ENCODE data around the gene ABCB1.
"Not testable (repeated sequence)": the region's sequence is repeated elsewhere in the genome, so short reads cannot be mapped to it uniquely, and the experiment has no call there.

The ABCB1 gene

DNA sequence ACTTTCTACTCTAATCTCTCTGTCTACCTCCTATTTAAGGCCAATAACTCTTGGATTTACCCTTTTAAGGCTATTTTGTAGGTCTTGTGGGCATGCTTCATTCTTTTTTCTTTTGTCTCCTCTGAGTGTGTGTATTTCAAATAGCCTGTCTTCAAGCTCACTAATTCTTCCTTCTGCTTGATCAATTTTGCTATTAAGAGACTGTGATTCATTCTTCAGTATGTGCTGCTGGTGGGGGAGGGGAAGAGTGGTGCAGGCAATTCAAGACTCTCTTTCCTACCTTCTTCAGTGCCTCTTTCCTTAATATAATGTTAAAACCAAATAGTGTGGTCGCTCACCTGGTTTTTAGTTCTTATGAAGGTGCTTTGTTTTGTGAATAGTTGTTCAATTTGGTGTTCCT lies 20.0 kb downstream of the ABCB1 start:
- Histone ChIP-seq H3K27ac (ENCODE audit: insufficient read depth, low read depth, low read length, poor library complexity, severe bottlenecking) (no peak overlapping the region), H3K27me3 (ENCODE audit: control insufficient read depth, insufficient read depth, low read length, poor library complexity, severe bottlenecking) (no peaks in the 10 kb centered on the region), H3K36me3 (ENCODE audit: control insufficient read depth, insufficient read depth, low read length) (no peaks in the 10 kb centered on the region), H3K4me3 (ENCODE audit: insufficient read depth, low read depth, low read length) (no peak overlapping the region), H3K4me1 (ENCODE audit: control insufficient read depth, insufficient read depth, low read length) (no peaks in the 10 kb centered on the region), H3K9me3 (ENCODE audit: control insufficient read depth, low read length) (no peaks in the 10 kb centered on the region)
- WGBS, 2 experiments, result 80% methylated on average over 1 of the region's 1 CpG; no CpG with 5 or more reads in 1 of the 2 experiments

DNA sequence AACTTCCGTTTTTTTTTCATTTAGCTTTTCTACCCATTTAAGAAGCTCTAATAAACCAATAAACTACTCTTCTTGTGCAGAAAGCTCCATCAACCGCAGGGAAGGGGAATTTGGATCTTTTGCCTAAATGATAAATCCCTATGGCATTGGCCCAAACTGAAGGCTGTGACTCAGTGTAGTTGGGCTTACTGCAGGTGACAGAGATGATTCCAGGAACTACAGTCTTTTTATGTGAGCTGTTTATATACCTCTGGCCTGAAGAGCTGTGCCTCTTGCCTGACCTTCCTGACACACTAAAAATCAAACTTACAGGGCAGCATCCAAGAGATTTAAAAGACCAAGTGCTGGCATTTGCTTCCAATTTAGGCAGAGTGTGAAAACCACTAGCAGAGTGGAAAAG lies 25.2 kb downstream of the ABCB1 start:
- no peaks in the 10 kb centered on the region for H3K9me3 ChIP-seq (ENCODE audit: control insufficient read depth, low read length)
- H3K4me3 ChIP-seq (ENCODE audit: insufficient read depth, low read depth, low read length), result no peak overlapping the region
- no peaks in the 10 kb centered on the region for H3K36me3 ChIP-seq (ENCODE audit: control insufficient read depth, insufficient read depth, low read length)
- H3K27me3 ChIP-seq (ENCODE audit: control insufficient read depth, insufficient read depth, low read length, poor library complexity, severe bottlenecking), result no peaks in the 10 kb centered on the region
- no peak overlapping the region for H3K27ac ChIP-seq (ENCODE audit: insufficient read depth, low read depth, low read length, poor library complexity, severe bottlenecking)
- 89 to 95% methylated on average over 2 of the region's 2 CpGs for WGBS, 2 experiments
- no peaks in the 10 kb centered on the region for H3K4me1 ChIP-seq (ENCODE audit: control insufficient read depth, insufficient read depth, low read length)

DNA sequence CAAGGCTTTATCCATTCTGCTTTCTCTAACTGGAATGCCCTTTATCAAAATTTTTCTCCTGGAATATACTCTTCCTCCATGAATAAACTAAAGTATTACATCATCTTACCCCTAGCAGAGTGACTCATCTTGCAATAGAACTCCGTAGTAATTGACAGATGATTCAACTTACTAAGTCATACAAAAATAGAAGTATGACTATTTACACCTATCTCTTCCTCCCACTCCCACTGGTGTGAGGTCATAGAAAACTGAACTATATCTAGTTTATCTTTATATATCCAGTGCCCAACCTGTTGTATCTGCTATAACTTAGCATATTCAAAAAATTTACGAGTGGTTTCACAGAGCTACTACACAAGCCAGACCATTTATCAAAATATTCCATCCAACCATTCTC lies 26.1 kb downstream of the ABCB1 start:
- no peaks in the 10 kb centered on the region for H3K27me3 ChIP-seq (ENCODE audit: control insufficient read depth, insufficient read depth, low read length, poor library complexity, severe bottlenecking)
- no peaks in the 10 kb centered on the region for H3K4me1 ChIP-seq (ENCODE audit: control insufficient read depth, insufficient read depth, low read length)
- no peaks in the 10 kb centered on the region for H3K36me3 ChIP-seq (ENCODE audit: control insufficient read depth, insufficient read depth, low read length)
- 78 to 83% methylated on average over 2 of the region's 2 CpGs for WGBS, 2 experiments
- no peak overlapping the region for H3K4me3 ChIP-seq (ENCODE audit: insufficient read depth, low read depth, low read length)
- H3K27ac ChIP-seq (ENCODE audit: insufficient read depth, low read depth, low read length, poor library complexity, severe bottlenecking), result no peak overlapping the region
- no peaks in the 10 kb centered on the region for H3K9me3 ChIP-seq (ENCODE audit: control insufficient read depth, low read length)

- 100% methylated on average over 1 of the region's 1 CpG; no CpG with 5 or more reads in 1 of the 2 experiments for WGBS, 2 experiments
- not testable (repeated sequence) for H3K36me3 ChIP-seq (ENCODE audit: control insufficient read depth, insufficient read depth, low read length)
These were observed 28.2 kb downstream of the ABCB1 start for GRCh38 chr7:87572513-87572912.

GRCh38 chr7:87570178-87570577 lies 30.5 kb downstream of the ABCB1 start:
- Histone ChIP-seq H3K27ac (ENCODE audit: insufficient read depth, low read depth, low read length, poor library complexity, severe bottlenecking) (no peak overlapping the region), H3K9me3 (ENCODE audit: control insufficient read depth, low read length) (no peaks in the 10 kb centered on the region), H3K4me1 (ENCODE audit: control insufficient read depth, insufficient read depth, low read length) (no peaks in the 10 kb centered on the region), H3K4me3 (ENCODE audit: insufficient read depth, low read depth, low read length) (no peak overlapping the region), H3K27me3 (ENCODE audit: control insufficient read depth, insufficient read depth, low read length, poor library complexity, severe bottlenecking) (no peaks in the 10 kb centered on the region), H3K36me3 (ENCODE audit: control insufficient read depth, insufficient read depth, low read length) (no peaks in the 10 kb centered on the region)
- WGBS, 2 experiments, result 83 to 100% methylated on average over 1 of the region's 1 CpG

More at GRCh38 chr7:87572513-87572912, 28.2 kb downstream of the ABCB1 start:
- H3K9me3 ChIP-seq (ENCODE audit: control insufficient read depth, low read length); H3K4me1 ChIP-seq (ENCODE audit: control insufficient read depth, insufficient read depth, low read length); H3K27ac ChIP-seq (ENCODE audit: insufficient read depth, low read depth, low read length, poor library complexity, severe bottlenecking); H3K4me3 ChIP-seq (ENCODE audit: insufficient read depth, low read depth, low read length); H3K27me3 ChIP-seq (ENCODE audit: control insufficient read depth, insufficient read depth, low read length, poor library complexity, severe bottlenecking): not testable (repeated sequence)

- WGBS, 2 experiments, result 80 to 100% methylated on average over 1 of the region's 1 CpG
- Histone ChIP-seq H3K27me3 (ENCODE audit: control insufficient read depth, insufficient read depth, low read length, poor library complexity, severe bottlenecking) (no peaks in the 10 kb centered on the region), H3K27ac (ENCODE audit: insufficient read depth, low read depth, low read length, poor library complexity, severe bottlenecking) (no peak overlapping the region), H3K4me1 (ENCODE audit: control insufficient read depth, insufficient read depth, low read length) (no peaks in the 10 kb centered on the region), H3K4me3 (ENCODE audit: insufficient read depth, low read depth, low read length) (no peak overlapping the region), H3K9me3 (ENCODE audit: control insufficient read depth, low read length) (no peaks in the 10 kb centered on the region), H3K36me3 (ENCODE audit: control insufficient read depth, insufficient read depth, low read length) (no peaks in the 10 kb centered on the region)
These were observed 33.6 kb downstream of the ABCB1 start for GRCh38 chr7:87567052-87567451.

GRCh38 chr7:87566311-87566900 lies 34.3 kb downstream of the ABCB1 start:
- Histone ChIP-seq H3K4me3 (ENCODE audit: insufficient read depth, low read depth, low read length) (no peak overlapping the region), H3K27ac (ENCODE audit: insufficient read depth, low read depth, low read length, poor library complexity, severe bottlenecking) (no peak overlapping the region), H3K4me1 (ENCODE audit: control insufficient read depth, insufficient read depth, low read length) (no peaks in the 10 kb centered on the region), H3K9me3 (ENCODE audit: control insufficient read depth, low read length) (no peaks in the 10 kb centered on the region), H3K27me3 (ENCODE audit: control insufficient read depth, insufficient read depth, low read length, poor library complexity, severe bottlenecking) (no peaks in the 10 kb centered on the region), H3K36me3 (ENCODE audit: control insufficient read depth, insufficient read depth, low read length) (no peaks in the 10 kb centered on the region)
- 94 to 95% methylated on average over 6 of the region's 6 CpGs for WGBS, 2 experiments

GRCh38 chr7:87565877-87566276 lies 34.8 kb downstream of the ABCB1 start:
- no peak overlapping the region for H3K4me3 ChIP-seq (ENCODE audit: insufficient read depth, low read depth, low read length)
- 84 to 88% methylated on average over 3 of the region's 3 CpGs for WGBS, 2 experiments
- H3K4me1 ChIP-seq (ENCODE audit: control insufficient read depth, insufficient read depth, low read length), result no peaks in the 10 kb centered on the region
- no peaks in the 10 kb centered on the region for H3K27me3 ChIP-seq (ENCODE audit: control insufficient read depth, insufficient read depth, low read length, poor library complexity, severe bottlenecking)
- H3K9me3 ChIP-seq (ENCODE audit: control insufficient read depth, low read length), result no peaks in the 10 kb centered on the region
- no peaks in the 10 kb centered on the region for H3K36me3 ChIP-seq (ENCODE audit: control insufficient read depth, insufficient read depth, low read length)
- no peak overlapping the region for H3K27ac ChIP-seq (ENCODE audit: insufficient read depth, low read depth, low read length, poor library complexity, severe bottlenecking)

GRCh38 chr7:87564296-87564963 lies 36.3 kb downstream of the ABCB1 start:
- Histone ChIP-seq H3K27me3 (ENCODE audit: control insufficient read depth, insufficient read depth, low read length, poor library complexity, severe bottlenecking) (no peaks in the 10 kb centered on the region), H3K36me3 (ENCODE audit: control insufficient read depth, insufficient read depth, low read length) (no peaks in the 10 kb centered on the region), H3K9me3 (ENCODE audit: control insufficient read depth, low read length) (no peaks in the 10 kb centered on the region), H3K4me3 (ENCODE audit: insufficient read depth, low read depth, low read length) (no peak overlapping the region), H3K27ac (ENCODE audit: insufficient read depth, low read depth, low read length, poor library complexity, severe bottlenecking) (no peak overlapping the region), H3K4me1 (ENCODE audit: control insufficient read depth, insufficient read depth, low read length) (no peaks in the 10 kb centered on the region)
- WGBS, 2 experiments, result 38 to 44% methylated on average over 3 of the region's 3 CpGs

- Histone ChIP-seq H3K36me3 (ENCODE audit: control insufficient read depth, insufficient read depth, low read length) (no peaks in the 10 kb centered on the region), H3K4me1 (ENCODE audit: control insufficient read depth, insufficient read depth, low read length) (no peaks in the 10 kb centered on the region), H3K27ac (ENCODE audit: insufficient read depth, low read depth, low read length, poor library complexity, severe bottlenecking) (no peak overlapping the region), H3K27me3 (ENCODE audit: control insufficient read depth, insufficient read depth, low read length, poor library complexity, severe bottlenecking) (no peaks in the 10 kb centered on the region), H3K4me3 (ENCODE audit: insufficient read depth, low read depth, low read length) (no peak overlapping the region), H3K9me3 (ENCODE audit: control insufficient read depth, low read length) (no peaks in the 10 kb centered on the region)
- 92 to 93% methylated on average over 4 of the region's 4 CpGs for WGBS, 2 experiments
These were observed 39.0 kb downstream of the ABCB1 start for GRCh38 chr7:87561702-87562101.
